RWPE1 (cell line): ENCODE data around the gene MYO16.
A peak's percentile ranks its signal among the peaks of the same experiment; 100 is the strongest.

Source experiments
- CTCF ChIA-PET: fragments of 350-600 bp; sonication (Branson Sonifier 250); formaldehyde crosslinking; extraction: SDS; loops from one replicate; lab custom pipeline; 2021; lab: Yijun Ruan, JAX
- POLR2A ChIA-PET: fragments of 400-600 bp; formaldehyde crosslinking; extraction: SDS; loops from one replicate; lab custom pipeline; 2020; ENCODE audit warnings: antibody characterized with exemption; ENCODE audit not compliant: low non-redundant PET; lab: Yijun Ruan, JAX
- DNase-seq: peaks from one replicate; pipeline ENCODE4 v3.0.0; 2012; ENCODE audit warnings: low spot score
- H3K27ac ChIP-seq: fragments of 450-650 bp; 2 replicates; pipeline ENCODE4 v1.5.1; 2017
- TF ChIP-seq, protein P1 (sequence below): fragments of 450-650 bp; conservative IDR thresholded peaks from 2 replicates; pipeline ENCODE4 v1.5.1; 2017; ENCODE audit warnings: low read depth, mild to moderate bottlenecking

MYO16 gene

GRCh38 chr13:108606424-108606823 is 23.0 kb upstream of the MYO16 start:
- TF ChIP-seq, protein P1, sequence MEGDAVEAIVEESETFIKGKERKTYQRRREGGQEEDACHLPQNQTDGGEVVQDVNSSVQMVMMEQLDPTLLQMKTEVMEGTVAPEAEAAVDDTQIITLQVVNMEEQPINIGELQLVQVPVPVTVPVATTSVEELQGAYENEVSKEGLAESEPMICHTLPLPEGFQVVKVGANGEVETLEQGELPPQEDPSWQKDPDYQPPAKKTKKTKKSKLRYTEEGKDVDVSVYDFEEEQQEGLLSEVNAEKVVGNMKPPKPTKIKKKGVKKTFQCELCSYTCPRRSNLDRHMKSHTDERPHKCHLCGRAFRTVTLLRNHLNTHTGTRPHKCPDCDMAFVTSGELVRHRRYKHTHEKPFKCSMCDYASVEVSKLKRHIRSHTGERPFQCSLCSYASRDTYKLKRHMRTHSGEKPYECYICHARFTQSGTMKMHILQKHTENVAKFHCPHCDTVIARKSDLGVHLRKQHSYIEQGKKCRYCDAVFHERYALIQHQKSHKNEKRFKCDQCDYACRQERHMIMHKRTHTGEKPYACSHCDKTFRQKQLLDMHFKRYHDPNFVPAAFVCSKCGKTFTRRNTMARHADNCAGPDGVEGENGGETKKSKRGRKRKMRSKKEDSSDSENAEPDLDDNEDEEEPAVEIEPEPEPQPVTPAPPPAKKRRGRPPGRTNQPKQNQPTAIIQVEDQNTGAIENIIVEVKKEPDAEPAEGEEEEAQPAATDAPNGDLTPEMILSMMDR = no peak
- no peak overlapping the region for H3K27ac ChIP-seq
- DNase-seq = no peak
- POLR2A ChIA-PET = no interaction called here
- CTCF ChIA-PET = no interaction called here

DNA sequence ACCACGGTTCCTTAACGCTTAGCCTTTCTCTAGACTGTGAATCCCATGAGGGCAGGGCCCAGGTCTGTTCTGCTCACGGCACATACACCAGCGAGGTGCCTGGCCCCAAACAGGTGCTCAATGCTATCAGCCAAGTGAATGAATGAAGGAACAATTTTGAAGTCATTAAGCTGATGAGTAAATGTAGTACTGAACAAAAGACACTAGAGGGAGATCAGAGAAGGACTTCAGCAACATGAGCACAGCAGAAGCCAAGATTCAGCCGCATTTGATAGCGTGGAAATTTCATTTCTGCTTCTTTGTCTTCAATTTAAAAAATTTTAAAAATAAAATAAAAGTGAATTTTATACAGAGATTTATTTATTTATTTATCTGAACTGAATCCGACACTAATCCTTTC is 20.1 kb upstream of the MYO16 start:
- ChIA-PET CTCF (interaction anchor here (0.7 to 1.4 kb wide), 3 partner anchors 9 to 1509 kb away, joined by 3 to 4 read pairs (median 3); no protein-coding TSS in a partner anchor), POLR2A (no interaction called here)
- DNase-seq = peak; percentile 6
- TF ChIP-seq, protein P1 = peak; percentile 30
- H3K27ac ChIP-seq = no peak overlapping the region

- no peak overlapping the region for H3K27ac ChIP-seq
- no peak for DNase-seq
- POLR2A ChIA-PET = no interaction called here
- TF ChIP-seq, protein P1 = no peak
- CTCF ChIA-PET = interaction anchor here (0.9 kb wide), 1 partner anchor 14 kb away, joined by 4 read pairs; no protein-coding TSS in a partner anchor
These were observed 18.9 kb upstream of the MYO16 start for GRCh38 chr13:108610507-108610906.

DNA sequence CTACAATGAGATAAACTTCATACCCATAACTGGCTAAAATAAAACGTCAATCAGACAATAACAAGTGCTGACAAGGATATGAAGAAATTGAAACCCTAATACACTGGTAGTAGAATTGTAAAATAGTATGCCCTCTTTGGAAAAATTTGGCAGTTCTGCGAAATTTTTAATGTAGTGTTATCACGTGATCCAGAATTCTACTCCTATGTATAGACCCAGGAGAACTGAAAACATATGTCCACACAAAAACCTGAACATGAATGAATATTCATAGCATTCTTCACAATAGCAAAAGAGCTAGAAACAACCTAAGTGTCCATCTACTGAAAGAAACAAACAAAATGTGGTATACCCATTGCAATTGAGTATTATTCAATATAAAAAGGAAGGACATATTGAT is 14.2 kb upstream of the MYO16 start:
- POLR2A ChIA-PET = no interaction called here
- H3K27ac ChIP-seq = no peak overlapping the region
- no peak for DNase-seq
- CTCF ChIA-PET = no interaction called here
- TF ChIP-seq, protein P1 = no peak

DNA sequence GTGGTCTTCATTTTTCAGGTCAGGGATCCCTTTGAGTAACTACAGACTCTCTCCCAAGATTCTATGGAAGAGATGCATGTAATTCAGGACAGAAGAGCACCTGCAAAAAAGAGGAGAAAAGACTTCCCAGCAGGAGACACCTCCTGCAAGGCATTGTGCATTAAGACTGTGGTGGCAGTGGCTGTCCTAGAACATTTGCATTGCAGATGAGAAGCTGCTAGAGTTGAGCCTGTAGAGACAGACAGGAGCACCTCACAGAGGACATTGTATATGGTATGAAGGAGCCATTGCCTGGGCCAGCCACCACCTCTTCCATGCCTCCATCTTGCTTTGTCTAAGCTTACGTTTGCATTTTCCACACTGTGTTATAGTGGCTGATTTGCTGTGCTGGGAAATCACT is 11.2 kb upstream of the MYO16 start:
- ChIA-PET POLR2A (no interaction called here), CTCF (no interaction called here)
- TF ChIP-seq, protein P1 = no peak
- DNase-seq = no peak
- no peak overlapping the region for H3K27ac ChIP-seq

DNA sequence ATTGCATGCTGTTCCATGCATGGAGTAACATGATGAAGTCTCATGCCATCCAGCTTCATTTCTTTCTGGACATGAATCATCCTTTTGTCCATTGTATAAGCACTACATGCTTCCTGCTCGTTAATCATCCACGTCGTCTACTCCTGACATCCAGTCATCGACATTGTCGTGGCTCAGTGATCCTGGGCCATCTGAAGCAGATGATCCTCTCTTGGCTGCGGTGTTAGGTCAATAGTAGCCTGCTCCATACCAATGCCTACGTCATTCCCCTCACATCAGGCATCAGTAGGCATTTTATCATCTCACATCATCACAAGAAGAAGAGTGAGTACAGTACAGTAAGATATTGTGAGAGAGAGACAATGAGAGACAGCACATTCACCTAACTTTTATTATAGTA is 7.9 kb upstream of the MYO16 start:
- no peak for DNase-seq
- ChIA-PET POLR2A (no interaction called here), CTCF (no interaction called here)
- H3K27ac ChIP-seq = no peak overlapping the region
- TF ChIP-seq, protein P1 = no peak

DNA sequence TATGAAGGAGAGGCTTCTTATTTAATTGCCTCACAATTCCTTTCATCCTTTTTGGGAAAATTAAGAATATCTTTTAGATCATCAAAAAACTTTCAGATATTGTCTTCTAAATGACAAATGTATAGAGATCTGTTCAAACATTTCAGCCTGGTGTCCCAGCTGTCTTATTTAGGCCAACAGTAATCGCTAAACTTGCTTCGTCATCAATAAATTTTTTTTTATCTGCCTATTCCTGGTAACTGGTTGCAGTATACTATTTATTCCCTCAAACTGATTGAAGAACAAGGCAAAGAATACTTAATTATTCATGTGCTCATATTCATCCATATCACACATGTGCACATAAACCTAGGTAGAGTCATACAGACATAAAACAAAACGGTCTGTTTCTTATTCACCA is 5.3 kb upstream of the MYO16 start:
- ChIA-PET POLR2A (no interaction called here), CTCF (no interaction called here)
- no peak overlapping the region for H3K27ac ChIP-seq
- TF ChIP-seq, protein P1 = no peak
- no peak for DNase-seq
